ENCODE measurements around the gene N4BP3. TPM values are rescaled to one million over a fixed set of nuclear protein-coding genes. Genes with fewer than 3 reads are reported as not detected.

N4BP3 gene
- total RNA-seq, 4 donors from 2014 or later, result 3.9 to 6.4 (median 5.6) TPM

DNA sequence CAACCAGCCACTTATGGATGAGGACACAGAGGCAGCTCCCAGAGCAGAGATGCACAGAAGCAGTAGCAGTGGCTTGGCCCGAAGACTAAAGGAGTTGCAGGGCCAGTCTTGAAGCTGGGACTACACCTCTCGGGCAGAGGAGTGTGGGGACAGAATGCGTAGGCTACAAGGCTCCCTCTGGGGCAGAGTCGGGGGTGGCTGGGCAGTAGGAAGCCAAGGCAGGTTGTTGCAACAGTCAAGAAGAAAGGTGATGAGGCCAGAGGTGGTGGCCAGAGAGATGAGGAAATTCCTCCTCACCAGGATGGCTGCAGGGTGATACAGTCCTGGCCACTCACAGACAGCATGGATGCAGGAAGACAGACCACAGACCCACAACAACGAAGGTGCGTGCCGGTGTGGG is 4.9 kb upstream of the N4BP3 start:
- H3K27ac ChIP-seq, result no peak overlapping the region
- TF ChIP-seq CTCF (IDR thresholded peaks at IDR 0.05) (no peak), POLR2A (IDR thresholded peaks at IDR 0.05) (no peak)
- intact Hi-C loops (cut with DNase I), result no loop called here
- 69 to 78% methylated on average over 6 to 7 of the region's 7 CpGs for WGBS, 2 donors
- peaks cover 3 to 21% of the 10 kb centered on the region in 2 donors for H3K4me1 ChIP-seq
- H3K27me3 ChIP-seq, result no peaks in the 10 kb centered on the region
- H3K9me3 ChIP-seq, result no peaks in the 10 kb centered on the region
- H3K4me3 ChIP-seq (replicated peaks in 1 of 3), result no peak overlapping the region
- DNase-seq, result no peak
- no peaks in the 10 kb centered on the region for H3K36me3 ChIP-seq

GRCh38 chr5:178108966-178109365 is 4.4 kb upstream of the N4BP3 start:
- no peak overlapping the region for H3K27ac ChIP-seq
- peaks cover 7 to 21% of the 10 kb centered on the region in 2 donors for H3K4me1 ChIP-seq
- H3K36me3 ChIP-seq, result no peaks in the 10 kb centered on the region
- H3K27me3 ChIP-seq, result no peaks in the 10 kb centered on the region
- TF ChIP-seq CTCF (IDR thresholded peaks at IDR 0.05), result no peak
- TF ChIP-seq POLR2A (IDR thresholded peaks at IDR 0.05), result no peak
- peak; percentile 57 to 58 for DNase-seq
- H3K9me3 ChIP-seq, result no peaks in the 10 kb centered on the region
- no peak overlapping the region for H3K4me3 ChIP-seq (replicated peaks in 1 of 3)
- intact Hi-C loops (cut with DNase I), result no loop called here

DNA sequence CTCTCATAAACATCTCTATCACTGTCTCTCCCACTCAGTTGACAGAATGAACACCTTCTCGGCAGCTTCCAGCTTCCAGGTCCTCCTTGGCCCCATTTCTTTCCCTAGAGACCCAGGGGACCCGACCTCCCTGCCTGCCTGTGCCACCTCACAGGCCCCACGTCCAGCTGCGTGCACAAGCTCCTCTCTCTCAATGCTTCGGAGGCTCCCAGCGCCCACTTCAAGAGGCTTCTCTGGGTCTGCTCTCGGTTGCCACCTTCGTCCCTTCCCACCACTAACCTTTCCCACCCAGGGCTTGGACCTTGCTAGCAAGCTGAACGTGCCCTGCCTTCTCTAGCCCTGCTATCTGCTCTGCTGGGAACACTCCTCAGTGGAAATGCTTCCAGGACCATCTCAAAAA is 2.8 kb upstream of the N4BP3 start:
- Histone ChIP-seq H3K9me3 (no peaks in the 10 kb centered on the region), H3K27me3 (no peaks in the 10 kb centered on the region), H3K4me3 (replicated peaks in 1 of 3) (no peak overlapping the region), H3K4me1 (peaks cover 8 to 16% of the 10 kb centered on the region in 2 donors), H3K36me3 (no peaks in the 10 kb centered on the region), H3K27ac (no peak overlapping the region)
- TF ChIP-seq POLR2A (IDR thresholded peaks at IDR 0.05) (no peak), CTCF (IDR thresholded peaks at IDR 0.05) (no peak)
- whole genome bisulfite sequencing, 2 donors, result 94 to 96% methylated on average over 9 of the region's 9 CpGs
- intact Hi-C loops (cut with DNase I), result no loop called here
- no peak for DNase-seq

GRCh38 chr5:178111925-178112324 is 1.4 kb upstream of the N4BP3 start:
- Histone ChIP-seq H3K27ac (no peak overlapping the region), H3K4me1 (peaks cover 8 to 16% of the 10 kb centered on the region in 2 donors), H3K27me3 (no peaks in the 10 kb centered on the region), H3K9me3 (no peaks in the 10 kb centered on the region), H3K36me3 (no peaks in the 10 kb centered on the region), H3K4me3 (replicated peaks in 1 of 3) (no peak overlapping the region)
- intact Hi-C loops (cut with DNase I), result no loop called here
- DNase-seq, result no peak
- no peak for TF ChIP-seq CTCF (IDR thresholded peaks at IDR 0.05)
- TF ChIP-seq POLR2A (IDR thresholded peaks at IDR 0.05), result no peak
- 72 to 75% methylated on average over 3 of the region's 3 CpGs for WGBS, 2 donors

DNA sequence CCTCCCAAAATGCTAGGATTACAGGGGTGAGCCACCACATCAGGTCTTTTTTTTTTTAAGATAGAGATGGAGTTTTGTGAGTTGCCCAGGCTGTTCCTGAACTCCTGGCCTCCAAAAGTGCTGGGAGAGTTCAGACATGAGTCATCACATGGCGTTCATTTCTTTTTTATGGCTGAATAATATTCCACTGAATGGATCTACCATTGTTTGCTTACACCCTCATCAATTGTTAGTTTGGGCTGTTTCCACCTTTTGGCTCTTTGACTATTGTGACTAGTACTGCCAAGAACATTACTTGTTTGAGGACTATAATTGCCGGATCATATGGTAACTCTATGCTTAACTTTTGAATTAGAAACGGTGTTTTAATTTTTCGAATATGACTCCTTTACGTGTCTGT is 787 bp upstream of the N4BP3 start:
- no peaks in the 10 kb centered on the region for H3K36me3 ChIP-seq
- no peaks in the 10 kb centered on the region for H3K27me3 ChIP-seq
- 76 to 89% methylated on average over 5 of the region's 5 CpGs for WGBS, 2 donors
- H3K27ac ChIP-seq, result no peak overlapping the region
- TF ChIP-seq CTCF (IDR thresholded peaks at IDR 0.05) (no peak), POLR2A (IDR thresholded peaks at IDR 0.05) (no peak)
- intact Hi-C loops (cut with DNase I), result no loop called here
- no peaks in the 10 kb centered on the region for H3K9me3 ChIP-seq
- DNase-seq, result no peak
- no peak overlapping the region for H3K4me3 ChIP-seq (replicated peaks in 1 of 3)
- H3K4me1 ChIP-seq, result peaks cover 8 to 16% of the 10 kb centered on the region in 2 donors
